ENCODE measurements around the gene RTP2. TPM values are rescaled to one million over a fixed set of nuclear protein-coding genes. Genes with fewer than 3 reads are reported as not detected.
A peak's percentile ranks its signal among the peaks of the same experiment; 100 is the strongest.

The RTP2 gene
- total and polyA plus RNA-seq, 2 donors (not counting 1 experiment from before 2014, with no cell fraction given) = not detected

- no peaks in the 10 kb centered on the region for H3K9me3 Mint-ChIP-seq (ENCODE audit: insufficient read depth)
- Histone ChIP-seq H3K9me3 (ENCODE audit: control extremely low read depth in 1 of 3, control insufficient read depth in 2 of 3, insufficient read depth in 1 of 3, low read length in 2 of 3) (no peaks in the 10 kb centered on the region), H3K36me3 (replicated peaks in 1 of 2; ENCODE audit: control extremely low read depth in 1 of 2, control insufficient read depth in 1 of 2, extremely low read depth in 1 of 2, insufficient read depth in 2 of 2, low read length in 1 of 2) (no peaks in the 10 kb centered on the region), H3K79me2 (ENCODE audit: control insufficient read depth, insufficient read depth, low read length) (peaks cover 36% of the 10 kb centered on the region), H3K27me3 (replicated peaks in 1 of 4; ENCODE audit: control extremely low read depth in 1 of 4, control insufficient read depth in 3 of 4, insufficient read depth in 4 of 4, low read length in 3 of 4) (no peaks in the 10 kb centered on the region), H4K20me1 (ENCODE audit: control insufficient read depth, insufficient read depth, low read length, poor library complexity, severe bottlenecking) (peaks cover 16% of the 10 kb centered on the region), H3K4me2 (replicated peaks; ENCODE audit: low read depth, low read length, poor library complexity, severe bottlenecking) (peak overlapping the region; percentile 98), H3K9ac (ENCODE audit: low read length) (peak overlapping the region; percentile 93), H2AFZ (ENCODE audit: insufficient read depth, low read depth, low read length, poor library complexity, severe bottlenecking) (peak overlapping the region; percentile 98), H3K4me3 (ENCODE audit: control extremely low read depth in 1 of 5, extremely low read depth in 1 of 5, insufficient read depth in 1 of 5, low read depth in 2 of 5, low read length in 4 of 5) (peak overlapping the region; percentile 67 to 96 (median 84)), H3K4me1 (ENCODE audit: control insufficient read depth in 2 of 2, insufficient read depth in 2 of 2, low read length in 2 of 2) (peaks cover 34 to 52% of the 10 kb centered on the region in 2 donors), H3K27ac (ENCODE audit: low read length in 2 of 2) (peak overlapping the region; percentile 88 to 96)
- intact Hi-C loops (cut with micrococcal nuclease) = loop anchor here (1.0 to 10.0 kb wide), 13 partner anchors 232 to 1123 kb away; partner anchors contain the start of gene LPP
- H3K4me3 Mint-ChIP-seq = peak overlapping the region; percentile 97
- TF ChIP-seq CTCF (IDR thresholded peaks at IDR 0.05) = no peak
- TF ChIP-seq EZH2 (IDR thresholded peaks at IDR 0.05; ENCODE audit: borderline replicate concordance, insufficient read depth, low read depth, low read length, poor library complexity, severe bottlenecking) = no peak
- POLR2A ChIA-PET = interaction anchor here (0.6 to 1.6 kb wide), 8 partner anchors 13 to 915 kb away, joined by 3 to 5 read pairs (median 4); partner anchors contain the start of gene LPP
- under 1% methylated on average over 49 of the region's 55 CpGs for WGBS (ENCODE audit: insufficient coverage)
- peak; percentile 72 for DNase-seq
- H3K27ac Mint-ChIP-seq = peak overlapping the region; percentile 96
- H3K4me1 Mint-ChIP-seq = peaks cover 72% of the 10 kb centered on the region
- CTCF ChIA-PET = interaction anchor here (0.6 to 9.2 kb wide), 20 partner anchors 10 to 1297 kb away, joined by 3 to 182 read pairs (median 4); no protein-coding TSS in a partner anchor
- H3K27me3 Mint-ChIP-seq = no peaks in the 10 kb centered on the region
- ATAC-seq (ENCODE audit: low read depth) = no peak
These were observed 42.1 kb upstream of the RTP2 start for GRCh38 chr3:187744169-187745151.

Measured in B cell (primary cell).